HG02571 (cell line): ENCODE results near the gene USP46.

Source experiments
- ATAC-seq: cut with Tn5 transposase; IDR thresholded peaks from one replicate; pipeline ENCODE4 v1.9.1; 2021; ENCODE audit warnings: mild to moderate bottlenecking, moderate library complexity; ENCODE audit not compliant: unreplicated experiment

The USP46 gene

GRCh38 chr4:52622564-52622963 is 36.5 kb downstream of the USP46 start:
- ATAC-seq, result no peak

DNA sequence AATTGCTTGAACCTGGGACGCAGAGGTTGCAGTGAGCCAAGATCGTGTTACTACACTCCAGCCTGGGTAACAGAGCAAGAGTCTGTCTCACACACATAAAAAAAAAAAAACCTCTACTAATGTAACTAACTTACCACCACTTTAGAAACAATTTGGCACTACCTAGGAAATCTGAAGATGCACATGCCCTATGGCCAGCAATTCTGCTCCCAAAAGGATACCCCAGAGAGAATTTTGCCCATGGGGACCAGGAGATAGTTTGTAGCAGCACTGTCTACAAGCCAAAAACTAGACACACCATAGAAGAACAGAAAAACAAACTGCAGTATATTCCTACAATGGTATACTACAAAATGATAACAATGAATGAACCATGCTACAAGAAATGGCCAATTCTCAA is 37.5 kb downstream of the USP46 start:
- ATAC-seq, result no peak

GRCh38 chr4:52619591-52619931 is 39.5 kb downstream of the USP46 start:
- ATAC-seq, result no peak

GRCh38 chr4:52618795-52619590 is 40.1 kb downstream of the USP46 start:
- no peak for ATAC-seq

DNA sequence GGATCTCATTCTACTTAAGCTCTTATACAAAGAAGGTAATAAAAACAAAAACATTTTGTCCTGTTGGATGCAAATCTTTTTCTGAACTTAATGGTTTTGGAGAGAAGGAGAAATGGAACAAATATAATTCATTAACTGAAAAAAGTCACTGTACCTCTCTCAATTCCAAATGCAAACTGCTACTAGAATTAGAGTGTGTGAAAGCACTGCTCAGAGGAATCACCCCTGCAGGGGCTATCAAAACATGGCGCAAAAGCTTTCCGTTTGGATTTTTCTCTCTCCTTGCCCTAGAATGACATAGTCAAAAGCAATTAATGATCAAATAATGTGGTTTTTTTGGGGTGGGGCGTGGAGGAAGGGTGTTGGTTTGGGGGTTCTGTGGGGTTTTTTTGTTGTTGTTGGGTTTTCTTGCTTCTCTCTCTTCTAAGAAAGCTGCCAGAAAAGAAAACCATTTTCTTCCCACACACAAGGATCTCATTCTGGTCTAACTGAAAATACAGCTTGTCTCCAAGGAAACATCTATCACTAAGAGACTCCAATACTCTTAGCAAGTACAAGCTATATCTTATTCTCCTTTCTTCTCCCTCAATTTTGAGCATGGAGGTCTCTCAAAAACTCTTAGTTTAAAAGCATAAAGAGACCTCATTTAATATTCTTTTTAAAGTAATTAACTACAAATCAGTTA is 41.6 kb downstream of the USP46 start:
- no peak for ATAC-seq

- ATAC-seq, result no peak
Measured at GRCh38 chr4:52614241-52614640, 44.9 kb downstream of the USP46 start.

- ATAC-seq, result no peak
Measured at GRCh38 chr4:52612341-52612740, 46.8 kb downstream of the USP46 start.

DNA sequence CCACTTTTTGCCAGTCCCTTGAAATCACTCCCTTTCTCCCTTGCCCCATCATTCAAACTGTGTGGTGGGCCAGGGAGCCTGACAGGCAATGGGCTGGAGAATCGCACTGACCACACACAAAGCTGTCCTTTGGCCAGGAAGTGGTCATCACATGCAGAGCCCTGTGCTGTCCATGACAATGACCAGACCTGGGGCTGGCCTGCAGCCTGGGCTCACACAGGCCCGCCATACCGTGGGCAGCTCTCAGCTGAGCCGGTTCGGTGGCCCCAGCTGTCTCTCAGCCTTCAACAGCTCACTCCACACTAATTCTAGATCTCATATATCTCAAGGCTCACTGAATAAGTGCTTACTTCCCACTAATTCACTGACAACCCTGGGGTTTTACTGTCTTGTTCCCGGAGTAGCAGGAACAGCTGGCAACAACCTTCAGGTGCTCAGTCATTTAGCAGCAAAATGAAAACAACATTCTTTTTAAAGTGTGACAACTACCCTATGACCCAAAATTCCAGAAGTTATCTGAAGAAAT is 48.0 kb downstream of the USP46 start:
- ATAC-seq, result no peak

GRCh38 chr4:52606726-52607125 is 52.4 kb downstream of the USP46 start:
- ATAC-seq, result no peak

GRCh38 chr4:52606040-52606439 is 53.1 kb downstream of the USP46 start:
- no peak for ATAC-seq

DNA sequence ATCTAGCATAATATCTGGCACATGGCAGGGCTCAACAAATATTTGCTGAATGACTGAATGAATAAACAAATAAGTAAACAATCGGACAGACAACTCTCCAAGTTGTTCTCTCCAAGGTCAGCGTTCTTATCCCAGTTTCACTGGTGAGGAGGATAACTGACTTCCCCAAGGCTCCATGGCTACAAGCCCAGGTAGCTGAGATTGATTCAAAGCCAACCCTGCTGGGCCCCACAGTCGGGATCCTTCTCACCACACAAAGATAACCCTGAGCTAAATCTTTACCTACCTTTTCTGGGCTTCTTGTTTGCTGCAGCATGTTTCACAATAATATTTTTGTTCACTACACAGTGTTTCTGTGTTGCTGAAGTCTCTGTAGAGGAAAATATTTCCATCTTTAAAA is 54.9 kb downstream of the USP46 start:
- ATAC-seq, result no peak

DNA sequence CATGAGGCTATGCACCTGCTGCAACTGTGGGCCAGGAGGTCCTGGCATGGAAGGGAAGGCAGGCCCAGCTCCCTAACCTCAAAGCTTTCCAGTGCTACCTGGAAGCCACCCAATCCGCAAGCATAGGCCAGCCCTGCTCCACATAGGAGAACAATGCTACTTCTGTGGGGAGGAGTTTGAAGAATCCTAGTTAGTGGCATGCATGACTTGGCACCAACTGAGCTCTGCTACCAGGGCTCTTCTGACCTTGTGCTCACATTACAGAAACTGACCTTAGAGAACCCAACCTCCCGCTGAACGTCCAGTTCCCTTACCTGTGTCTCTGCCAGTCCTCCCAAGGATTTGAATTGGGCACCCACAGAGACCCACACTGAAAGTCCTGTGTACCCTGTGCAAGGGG is 58.8 kb downstream of the USP46 start:
- no peak for ATAC-seq

GRCh38 chr4:52595001-52595400 is 64.1 kb downstream of the USP46 start:
- no peak for ATAC-seq

DNA sequence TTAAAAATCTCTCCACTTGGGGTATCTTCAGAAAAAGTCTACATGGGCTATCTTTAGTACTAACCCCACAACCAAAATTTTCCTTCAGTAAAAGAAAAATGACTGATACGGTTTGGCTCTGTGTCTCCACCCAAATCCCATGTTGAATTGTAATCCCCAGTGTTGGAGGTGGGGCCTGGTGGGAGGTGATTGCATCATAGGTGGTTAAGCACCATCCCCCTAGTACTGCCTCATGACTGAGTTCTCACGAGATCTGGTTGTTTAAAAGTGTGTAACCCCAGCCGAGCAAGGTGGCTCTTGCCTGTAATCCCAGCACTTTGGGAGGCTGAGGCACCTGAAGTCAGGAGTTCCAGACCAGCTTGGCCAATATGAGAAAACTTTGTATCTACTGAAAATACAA is 66.8 kb downstream of the USP46 start:
- ATAC-seq, result no peak

GRCh38 chr4:52588771-52589591 is 70.1 kb downstream of the USP46 start:
- no peak for ATAC-seq

- no peak for ATAC-seq
Measured at GRCh38 chr4:52588097-52588496, 71.0 kb downstream of the USP46 start.

DNA sequence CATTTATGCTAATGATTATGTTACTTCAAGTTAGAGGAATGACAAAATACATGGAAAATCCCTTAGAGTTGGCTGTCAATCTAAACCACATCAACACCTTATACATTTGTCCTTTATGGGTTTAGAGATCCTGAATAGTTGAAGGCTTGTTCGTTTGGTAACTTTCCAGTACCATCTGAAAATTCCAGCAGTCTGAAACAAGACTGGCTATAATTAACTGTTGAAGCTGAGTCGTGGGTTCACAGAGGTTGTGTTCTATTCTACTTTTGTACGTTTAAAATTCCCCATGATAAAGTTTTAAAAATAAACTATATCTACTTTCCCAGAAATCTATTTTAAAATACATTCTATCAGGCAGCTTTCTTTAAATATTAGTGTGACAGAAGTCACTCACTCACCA is 73.0 kb downstream of the USP46 start:
- no peak for ATAC-seq

GRCh38 chr4:52585379-52585778 is 73.7 kb downstream of the USP46 start:
- ATAC-seq, result no peak

DNA sequence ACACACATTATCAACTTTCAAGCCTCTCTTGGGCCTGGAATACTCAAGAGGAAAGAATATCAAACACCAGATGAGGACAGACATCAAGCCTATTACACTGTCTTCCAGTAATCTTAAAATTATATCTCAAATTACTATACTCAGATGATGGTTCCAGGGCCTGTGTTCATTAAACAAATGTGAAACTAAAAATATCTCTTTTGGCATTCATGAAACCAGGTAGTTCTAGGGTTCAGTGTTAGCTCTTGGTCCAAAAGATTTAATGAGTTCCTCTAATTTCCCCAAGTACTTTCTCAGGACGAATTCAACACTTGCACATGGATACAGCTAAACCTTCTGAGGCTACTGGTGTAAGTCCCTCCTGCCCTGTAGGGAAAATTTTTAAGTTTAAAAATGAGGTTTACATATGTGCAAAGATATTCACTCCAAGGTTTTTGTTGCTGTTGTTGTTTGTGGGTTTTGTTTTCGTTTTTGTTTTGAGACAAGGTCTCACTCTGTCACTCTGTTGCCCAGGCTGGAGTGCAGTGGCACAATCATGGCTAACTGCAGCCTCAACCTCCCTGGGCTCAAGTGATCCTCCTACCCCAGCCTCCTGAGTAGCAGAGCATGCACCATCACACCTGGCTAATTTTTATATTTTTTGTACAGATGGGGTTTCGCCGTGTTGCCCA is 79.4 kb downstream of the USP46 start:
- ATAC-seq, result no peak

GRCh38 chr4:52578951-52579350 is 80.2 kb downstream of the USP46 start:
- no peak for ATAC-seq

GRCh38 chr4:52577624-52577962 is 81.5 kb downstream of the USP46 start:
- no peak for ATAC-seq
